K562 treated with DMSO at 1 percent for 48 hours (cell line): Measurements from ENCODE around the gene TRIM49D2. TPM values are rescaled to one million over a fixed set of nuclear protein-coding genes. Genes with fewer than 3 reads are reported as not detected.

Experiments used
- total RNA-seq: library from RNA; unstranded; fragments of 300-600 nt; gene quantifications from 2 replicates; pipeline ENCODE4 v1.2.3, GENCODE V29; 2022; ENCODE audit warnings: low replicate concordance; ENCODE audit errors: extremely low read depth

Gene TRIM49D2
- not detected in 2 replicates for total RNA-seq

GRCh38 chr11:89923764-89924163, at the start of gene TRIM49D2:
Gene TRIM49D2, plus strand, starts transcription at chr11:89924064. Its CDS starts 2,698 bp downstream, at chr11:89926762.

GRCh38 chr11:89922195-89922660, 1.6 kb upstream of the TRIM49D2 start, which contains the start of gene TRIM49D1:
Gene TRIM49D1, minus strand, starts transcription at chr11:89922245. Its CDS starts 4,535 bp downstream, at chr11:89917710.

DNA sequence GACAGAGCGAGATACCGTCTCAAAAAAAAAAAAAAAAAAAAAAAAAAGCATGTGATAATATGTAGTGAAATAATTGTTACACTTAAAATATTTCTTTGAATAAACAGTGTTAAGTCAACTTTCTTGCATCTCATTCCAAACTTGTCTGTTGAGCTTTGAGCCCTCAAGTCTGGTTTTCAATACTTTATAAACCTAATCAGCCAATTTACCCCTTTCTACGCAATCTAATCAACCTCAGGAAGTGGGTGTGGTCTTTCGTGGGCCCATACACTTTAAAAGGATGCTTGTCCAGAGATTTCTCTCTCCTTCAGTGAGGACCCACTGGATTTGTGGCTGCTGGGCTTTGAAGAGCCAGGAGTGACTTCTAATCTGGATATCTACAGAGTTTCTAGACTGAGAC, 41.9 kb downstream of the TRIM49D2 start, which contains the start of gene TRIM64:
Gene TRIM64 (plus strand): TSS at position 301 of the 400 bp plus-strand sequence. CDS start 2,467 bp downstream, outside the sequence.

Other genes with a start within 250 kb of the TRIM49D2 start
- not detected in 2 replicates for gene TRIM77, start 213.8 kb upstream of the TRIM49D2 start, total RNA-seq
- gene TRIM49, start 115.5 kb upstream of the TRIM49D2 start, total RNA-seq: not detected in 2 replicates
- gene TRIM64B, start 45.6 kb upstream of the TRIM49D2 start, total RNA-seq: not detected in 2 replicates
- not detected in 2 replicates for gene TRIM49D1, start 1.8 kb upstream of the TRIM49D2 start, total RNA-seq
- gene TRIM64, start 42.0 kb downstream of the TRIM49D2 start, total RNA-seq: not detected in 2 replicates
- not detected in 2 replicates for gene TRIM49C, start 107.0 kb downstream of the TRIM49D2 start, total RNA-seq
- not detected in 2 replicates for gene UBTFL1, start 161.9 kb downstream of the TRIM49D2 start, total RNA-seq
- gene NAALAD2, start 210.6 kb downstream of the TRIM49D2 start, total RNA-seq: not detected in 2 replicates